Measurements from ENCODE around the gene RUNX2. TPM values are rescaled to one million over a fixed set of nuclear protein-coding genes. Genes with fewer than 3 reads are reported as not detected.

The RUNX2 gene
- total and polyA plus RNA-seq, 2 experiments from 2014 or later = 0.66 to 1.7 TPM

- DNase-seq (ENCODE audit: low spot score) = no peak
- H3K27ac ChIP-seq (ENCODE audit: low read depth) = no peak overlapping the region
Observed at GRCh38 chr6:45512717-45513116, 184.6 kb downstream of the RUNX2 start.

More at GRCh38 chr6:45512717-45513116, 184.6 kb downstream of the RUNX2 start:
- ATAC-seq = peak; percentile 25; the same call in 2 of the 3 replicates
- H3K36me3 ChIP-seq (ENCODE audit: insufficient read depth) = no peaks in the 10 kb centered on the region
- no peaks in the 10 kb centered on the region for H3K9me2 ChIP-seq (ENCODE audit: insufficient read depth)
- H3K79me2 ChIP-seq (replicated peaks; ENCODE audit: insufficient read depth) = no peaks in the 10 kb centered on the region
- H3K4me1 Mint-ChIP-seq = peaks cover 47% of the 10 kb centered on the region
- H3K36me3 Mint-ChIP-seq (ENCODE audit: low read depth) = no peaks in the 10 kb centered on the region
- H3K4me3 Mint-ChIP-seq = no peak overlapping the region
- H2AFZ ChIP-seq = no peak overlapping the region
- no peak overlapping the region for H3K27ac Mint-ChIP-seq
- TF ChIP-seq CREB1 (CRISPR knock-in tag; IDR thresholded peaks at IDR 0.05; ENCODE audit: low read depth) = no peak
- TF ChIP-seq ZNF114 (CRISPR knock-in tag; IDR thresholded peaks at IDR 0.05) = no peak
- no peak for TF ChIP-seq POLR2AphosphoS5 (IDR thresholded peaks at IDR 0.05; ENCODE audit: low read depth)
- TF ChIP-seq NANOG (IDR thresholded peaks at IDR 0.05; ENCODE audit: borderline replicate concordance) = no peak
- no peak for TF ChIP-seq ZNF331 (CRISPR knock-in tag; IDR thresholded peaks at IDR 0.05; ENCODE audit: low read depth)
- TF ChIP-seq REST (IDR thresholded peaks at IDR 0.05; ENCODE audit: unreplicated experiment) = no peak
- TF ChIP-seq JUNB (IDR thresholded peaks at IDR 0.05; ENCODE audit: unreplicated experiment) = no peak
- no peak for TF ChIP-seq ZNF462 (CRISPR knock-in tag; IDR thresholded peaks at IDR 0.05)
- TF ChIP-seq ETS1 (IDR thresholded peaks at IDR 0.05) = no peak
- TF ChIP-seq EZH2 (IDR thresholded peaks at IDR 0.05; ENCODE audit: low read depth, unreplicated experiment) = no peak
- no peak for TF ChIP-seq EZH2phosphoT487 (IDR thresholded peaks at IDR 0.05; ENCODE audit: unreplicated experiment)
- TF ChIP-seq STAT1 (IDR thresholded peaks at IDR 0.05; ENCODE audit: unreplicated experiment) = no peak
- no peak for TF ChIP-seq CTCF (conservative IDR thresholded peaks at IDR 0.05; ENCODE audit: low read depth in 2 of 2)
- no peaks in the 10 kb centered on the region for H3F3A ChIP-seq (replicated peaks; ENCODE audit: low read depth)
- peaks cover 3% of the 10 kb centered on the region for H3K27me3 Mint-ChIP-seq (ENCODE audit: insufficient read depth, low read depth, poor library complexity)
- no peak overlapping the region for H3K4me2 ChIP-seq
- no peaks in the 10 kb centered on the region for H4K20me1 ChIP-seq (replicated peaks; ENCODE audit: insufficient read depth)
- peaks cover 33% of the 10 kb centered on the region for H3K4me1 ChIP-seq (ENCODE audit: insufficient read depth)
- H3K4me3 ChIP-seq = no peak overlapping the region
- H3K9me3 Mint-ChIP-seq = no peaks in the 10 kb centered on the region
- no peaks in the 10 kb centered on the region for H3K27me3 ChIP-seq (ENCODE audit: insufficient read depth)
